ENCODE data around the gene SPAG6. TPM values are rescaled to one million over a fixed set of nuclear protein-coding genes. Genes with fewer than 3 reads are reported as not detected.

Gene SPAG6
- total and polyA plus RNA-seq, 9 of the 15 experiments (the other 6 are each of a cell fraction or from before 2014, with no cell fraction given): 3.5 to 23.1 (median 11.8) TPM

DNA sequence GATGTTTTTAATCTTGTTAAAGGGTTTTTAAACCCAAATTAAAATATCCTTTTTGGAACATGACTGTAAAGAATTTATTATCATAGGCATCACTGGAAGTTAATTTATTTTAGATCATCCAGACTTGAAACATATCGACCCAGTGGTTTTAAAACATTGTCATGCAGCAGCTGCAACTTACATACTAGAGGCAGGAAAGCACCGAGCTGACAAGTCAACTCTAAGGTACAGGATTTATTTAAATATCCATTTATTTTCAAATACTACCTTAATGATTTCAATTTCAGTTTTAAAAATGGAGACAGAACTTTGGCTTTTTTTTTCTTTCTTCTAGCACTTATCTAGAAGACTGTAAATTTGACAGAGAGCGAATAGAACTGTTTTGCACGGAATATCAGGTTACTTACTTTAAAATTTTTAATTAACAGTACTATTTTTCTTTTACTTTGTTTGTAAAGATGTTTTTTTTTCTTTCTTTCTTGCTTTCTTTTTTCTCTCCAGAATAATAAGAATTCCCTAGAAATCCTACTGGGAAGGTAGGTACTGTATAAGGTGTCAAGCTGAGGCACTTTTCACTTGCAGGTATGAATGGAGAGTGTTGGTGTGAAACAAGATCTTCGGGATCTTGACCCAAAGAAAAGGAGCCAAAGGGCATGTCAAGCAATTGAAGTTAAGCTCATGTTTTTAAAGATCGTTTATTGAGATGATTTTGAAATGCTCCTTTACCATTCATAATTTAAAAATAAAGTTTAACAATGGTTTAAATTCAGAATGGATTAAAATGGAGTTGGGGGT, 27.3 kb upstream of the SPAG6 start:
- peaks cover 10 to 11% of the 10 kb centered on the region in 2 experiments; a peak in 3 of 5 replicates for H3K4me1 ChIP-seq (replicated peaks in 1 of 2; ENCODE audit: control insufficient read depth in 2 of 2, insufficient read depth in 2 of 2, low read length in 2 of 2)
- H3K4me3 ChIP-seq: peak overlapping the region; percentile 77
- H3K9me1 ChIP-seq (ENCODE audit: control insufficient read depth, insufficient read depth, low read length): no peaks in the 10 kb centered on the region
- H3K9me3 ChIP-seq (replicated peaks; ENCODE audit: control insufficient read depth, insufficient read depth, low read depth, low read length): no peaks in the 10 kb centered on the region
- H3K27ac ChIP-seq (ENCODE audit: extremely low read depth, low read depth, low read length): peak overlapping the region; percentile 95; the same call in 2 of the 3 replicates
- ChIA-PET POLR2A (interaction anchor here (0.6 to 0.7 kb wide), 2 partner anchors 221 to 231 kb away, joined by 3 read pairs; no protein-coding TSS in a partner anchor), CTCF (ENCODE audit: low intra/inter-chr PET ratio) (no interaction called here)
- peak overlapping the region; percentile 51 for H3K4me2 ChIP-seq (ENCODE audit: insufficient read depth, low read length)
- H3K36me3 ChIP-seq (ENCODE audit: control insufficient read depth, insufficient read depth, low read length): no peaks in the 10 kb centered on the region; the same call in 2 of the 3 replicates
- in situ Hi-C loops (cut with MboI) (no loop called here), intact Hi-C loops (cut with micrococcal nuclease) (loop anchor here (2.0 to 10.0 kb wide), 5 partner anchors 73 to 791 kb away; partner anchors contain the start of gene SKIDA1)
- no peaks in the 10 kb centered on the region for H4K20me1 ChIP-seq (replicated peaks; ENCODE audit: control insufficient read depth, insufficient read depth, low read length)
- no peak overlapping the region for H2AFZ ChIP-seq (ENCODE audit: low read depth, low read length)
- peaks cover 65% of the 10 kb centered on the region for H3K79me2 ChIP-seq (ENCODE audit: control insufficient read depth, insufficient read depth, low read length)
- WGBS (ENCODE audit: insufficient coverage, low coverage, missing lambda C conversion rate): 2% methylated on average over 6 of the region's 6 CpGs
- peaks cover 6 to 7% of the 10 kb centered on the region in 2 experiments; a peak in 3 of 5 replicates for H3K27me3 ChIP-seq (ENCODE audit: control insufficient read depth in 2 of 2, insufficient read depth in 2 of 2, low read length in 2 of 2)
- no peak for DNase-seq (ENCODE audit: extremely low read depth in 1 of 4, low spot score in 3 of 4)
- ATAC-seq: no peak
- no TSS peak for BruUV-seq (replicated peaks)
- FAIRE-seq: no peak
- peak overlapping the region in 1 of 2 experiments; percentile 84; a peak in 3 of 4 replicates for H3K9ac ChIP-seq (ENCODE audit: insufficient read depth in 1 of 2, low read depth in 2 of 2, low read length in 2 of 2)
- TF ChIP-seq SIN3A (IDR thresholded peaks at IDR 0.05; ENCODE audit: borderline replicate concordance in 2 of 2, control insufficient read depth in 1 of 2, low read depth in 2 of 2, low read length in 2 of 2) (no peak), NFATC3 (IDR thresholded peaks at IDR 0.05) (0 out of 2 replicates have a peak, but pooled peaks have one; percentile 20), ZNF766 (CRISPR knock-in tag; conservative IDR thresholded peaks at IDR 0.05) (0 out of 2 replicates have a peak, but pooled peaks have one; percentile 29)
